Spleen (tissue), 11 donors: ENCODE data around the gene PPP3R2. TPM values are rescaled to one million over a fixed set of nuclear protein-coding genes. Genes with fewer than 3 reads are reported as not detected.

Experiments
- DNase-seq: peaks from one replicate; pipeline ENCODE4 v3.0.0-alpha.2; 2020
- H3K27ac ChIP-seq, 8 donors: fragments of 200-600 bp; sonication (generic) in 7 of 8; 1 replicate in 4 of 8; 2 replicates in 4 of 8; pipeline versions ENCODE4 v1.5.0 to v1.8.0; 2016 to 2021; ENCODE audit warnings: inconsistent platforms in 4 of 8, mild to moderate bottlenecking in 4 of 8, moderate library complexity in 1 of 8
- H3K27me3 ChIP-seq, 7 donors: fragments of 200-600 bp; sonication (generic) in 6 of 7; replicated peaks in 1 of 7; 1 replicate in 4 of 7; 2 replicates in 3 of 7; pipeline versions ENCODE4 v1.5.0 to v1.8.0; 2016 to 2021; ENCODE audit warnings: inconsistent platforms in 3 of 7, mild to moderate bottlenecking in 1 of 7
- H3K36me3 ChIP-seq, 6 donors: fragments of 200-600 bp; sonication (generic) in 5 of 6; 1 replicate in 4 of 6; 2 replicates in 2 of 6; pipeline versions ENCODE4 v1.5.0 to v1.8.0; 2016 to 2021; ENCODE audit warnings: inconsistent platforms in 2 of 6
- H3K4me1 ChIP-seq, 6 donors: fragments of 200-600 bp; sonication (generic) in 5 of 6; 1 replicate in 3 of 6; 2 replicates in 3 of 6; pipeline versions ENCODE4 v1.5.0 to v1.8.0; 2016 to 2021; ENCODE audit warnings: inconsistent platforms in 3 of 6
- H3K4me3 ChIP-seq, 8 donors: fragments of 200-600 bp; sonication (generic) in 7 of 8; 1 replicate in 4 of 8; 2 replicates in 4 of 8; pipeline versions ENCODE4 v1.5.0 to v1.8.0; 2016 to 2021; ENCODE audit warnings: inconsistent platforms in 4 of 8, mild to moderate bottlenecking in 4 of 8, moderate library complexity in 2 of 8
- H3K9me3 ChIP-seq, 8 donors: fragments of 200-600 bp; sonication (generic) in 7 of 8; 1 replicate in 4 of 8; 2 replicates in 4 of 8; pipeline versions ENCODE4 v1.5.0 to v1.8.0; 2016 to 2021; ENCODE audit warnings: inconsistent platforms in 4 of 8
- POLR2A ChIP-seq, 3 donors: fragments of 450-650 bp; IDR thresholded peaks; one replicate each; pipeline ENCODE4 v1.5.1; 2017; ENCODE audit warnings: antibody characterized with exemption in 3 of 3, mild to moderate bottlenecking in 1 of 3
- POLR2AphosphoS5 ChIP-seq, 3 donors: sonication (generic); formaldehyde crosslinking; IDR thresholded peaks; one replicate each; pipeline ENCODE4 v1.5.1; 2017; ENCODE audit warnings: antibody characterized with exemption in 3 of 3
- WGBS, 5 donors: extraction: QIAGEN DNeasy Blood & Tissue Kit in 3 of 5; methylation state at CpG; one replicate each; pipeline versions ENCODE4 v1.1.5 to v1.1.7; 2013 to 2018; 5-methylcytosine and 5-hydroxymethylcytosine counted together
- intact Hi-C: fragments of 100-400 bp; cut with DNase I; formaldehyde crosslinking; loops from one replicate; pipeline ENCODE4 v1.15.0; 2023; ENCODE audit warnings: low total_unique reads
- polyA plus RNA-seq, 3 donors: library from polyadenylated mRNA; stranded (reverse); fragments of 200-250 nt; gene quantifications; one replicate each; pipeline ENCODE4 v1.2.1, GENCODE V29; 2013
- total RNA-seq, 7 donors: library from RNA; depleted of rRNA in 3 of 7; stranded (reverse); fragments of >200 nt in 3 of 7; fragmentation: NEBNext Ultra II Directional in 4 of 7; extraction: Animal tissue kit (Norgen Biotek cat#: 25700) in 4 of 7; gene quantifications; one replicate each; pipeline versions ENCODE4 v1.1.0 to v1.2.1, GENCODE V29; 2016 to 2021
- TF ChIP-seq, protein P1 (sequence below), 11 experiments: fragments of 200-600 bp in 7 of 11; fragments of 450-650 bp in 4 of 11; sonication (generic) in 4 of 11; IDR thresholded peaks in 8 of 11; conservative IDR thresholded peaks in 3 of 11; 1 replicate in 7 of 11; 2 replicates in 4 of 11; pipeline versions ENCODE4 v1.4.0 to v1.8.0; 2016 to 2021; ENCODE audit warnings: antibody characterized with exemption in 11 of 11, inconsistent platforms in 4 of 11, mild to moderate bottlenecking in 1 of 11
- donor health status: healthy with polysubstance abuse.
- donor health status: DM: no; HTN: no; CAD: no; lungs with moderate emphysema.
- donor health status: DM: no; HTN: no; CAD: no.
- donor health status: Bipolar disorder and iron deficiency.
- donor health status: healthy.
- donor health status: DM: no; HTN: no; CAD: no.
- donor health status: DM: yes; HTN: yes; CAD: no.

PPP3R2 gene
- total and polyA plus RNA-seq, 10 donors: 0.10 to 0.11 TPM; not detected in 8

DNA sequence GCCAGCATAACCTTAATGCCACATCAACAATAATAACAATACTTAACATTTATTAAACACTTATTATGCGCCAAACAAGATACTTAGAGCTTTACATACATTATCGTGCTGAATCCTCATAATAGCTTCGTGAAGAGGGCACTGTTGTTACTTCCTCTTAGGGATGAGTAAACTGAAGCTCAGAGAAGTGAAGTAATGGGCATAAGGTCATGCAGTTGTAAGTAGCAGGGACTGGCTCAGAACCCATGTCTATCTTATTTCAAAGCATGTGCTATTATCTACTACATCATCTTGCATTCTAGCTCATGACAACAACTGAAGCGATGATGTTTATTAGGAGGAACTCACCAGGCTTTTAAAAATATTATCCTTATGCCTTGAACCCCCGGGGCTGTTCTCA lies 34.9 kb upstream of the PPP3R2 start:
- 69 to 78% (median 72%) methylated on average over 5 of the region's 5 CpGs for WGBS, 5 donors
- Histone ChIP-seq H3K4me1 (no peaks in the 10 kb centered on the region), H3K27me3 (no peaks in the 10 kb centered on the region), H3K9me3 (no peaks in the 10 kb centered on the region), H3K4me3 (no peak overlapping the region), H3K36me3 (no peaks in the 10 kb centered on the region), H3K27ac (no peak overlapping the region)
- DNase-seq: no peak
- TF ChIP-seq POLR2AphosphoS5 (IDR thresholded peaks at IDR 0.05) (no peak), POLR2A (IDR thresholded peaks at IDR 0.05) (no peak)
- TF ChIP-seq, protein P1, sequence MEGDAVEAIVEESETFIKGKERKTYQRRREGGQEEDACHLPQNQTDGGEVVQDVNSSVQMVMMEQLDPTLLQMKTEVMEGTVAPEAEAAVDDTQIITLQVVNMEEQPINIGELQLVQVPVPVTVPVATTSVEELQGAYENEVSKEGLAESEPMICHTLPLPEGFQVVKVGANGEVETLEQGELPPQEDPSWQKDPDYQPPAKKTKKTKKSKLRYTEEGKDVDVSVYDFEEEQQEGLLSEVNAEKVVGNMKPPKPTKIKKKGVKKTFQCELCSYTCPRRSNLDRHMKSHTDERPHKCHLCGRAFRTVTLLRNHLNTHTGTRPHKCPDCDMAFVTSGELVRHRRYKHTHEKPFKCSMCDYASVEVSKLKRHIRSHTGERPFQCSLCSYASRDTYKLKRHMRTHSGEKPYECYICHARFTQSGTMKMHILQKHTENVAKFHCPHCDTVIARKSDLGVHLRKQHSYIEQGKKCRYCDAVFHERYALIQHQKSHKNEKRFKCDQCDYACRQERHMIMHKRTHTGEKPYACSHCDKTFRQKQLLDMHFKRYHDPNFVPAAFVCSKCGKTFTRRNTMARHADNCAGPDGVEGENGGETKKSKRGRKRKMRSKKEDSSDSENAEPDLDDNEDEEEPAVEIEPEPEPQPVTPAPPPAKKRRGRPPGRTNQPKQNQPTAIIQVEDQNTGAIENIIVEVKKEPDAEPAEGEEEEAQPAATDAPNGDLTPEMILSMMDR (IDR thresholded peaks at IDR 0.05 in 8 of 11, conservative IDR thresholded peaks at IDR 0.05 in 3 of 11): no peak
- intact Hi-C loops: no loop called here

DNA sequence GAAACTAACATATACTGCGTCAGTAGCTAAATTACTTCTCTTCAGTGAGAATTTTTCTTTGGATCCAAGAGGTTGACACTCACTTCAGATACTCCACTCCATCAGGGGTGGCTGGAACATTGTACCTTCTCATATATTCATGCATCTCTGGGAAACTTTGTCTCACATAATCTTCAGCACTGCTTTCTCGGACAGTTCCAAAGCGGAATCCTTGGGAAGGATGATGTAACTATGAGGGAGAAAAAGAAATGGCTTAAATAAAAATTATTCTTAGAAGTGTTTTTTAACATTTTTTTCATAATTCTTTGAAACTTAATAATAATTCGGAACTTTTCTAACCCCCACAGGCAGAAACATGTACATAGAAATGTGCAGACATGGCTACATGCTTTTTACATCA lies 33.4 kb upstream of the PPP3R2 start:
- no peaks in the 10 kb centered on the region for H3K36me3 ChIP-seq
- DNase-seq: no peak
- 81 to 93% (median 83%) methylated on average over 4 of the region's 4 CpGs for WGBS, 5 donors
- H3K9me3 ChIP-seq: no peaks in the 10 kb centered on the region
- H3K27ac ChIP-seq: no peak overlapping the region
- intact Hi-C loops: no loop called here
- no peaks in the 10 kb centered on the region for H3K4me1 ChIP-seq
- no peaks in the 10 kb centered on the region for H3K27me3 ChIP-seq
- TF ChIP-seq POLR2A (IDR thresholded peaks at IDR 0.05) (no peak), POLR2AphosphoS5 (IDR thresholded peaks at IDR 0.05) (no peak)
- TF ChIP-seq, protein P1 (IDR thresholded peaks at IDR 0.05 in 8 of 11, conservative IDR thresholded peaks at IDR 0.05 in 3 of 11): no peak
- H3K4me3 ChIP-seq: no peak overlapping the region

DNA sequence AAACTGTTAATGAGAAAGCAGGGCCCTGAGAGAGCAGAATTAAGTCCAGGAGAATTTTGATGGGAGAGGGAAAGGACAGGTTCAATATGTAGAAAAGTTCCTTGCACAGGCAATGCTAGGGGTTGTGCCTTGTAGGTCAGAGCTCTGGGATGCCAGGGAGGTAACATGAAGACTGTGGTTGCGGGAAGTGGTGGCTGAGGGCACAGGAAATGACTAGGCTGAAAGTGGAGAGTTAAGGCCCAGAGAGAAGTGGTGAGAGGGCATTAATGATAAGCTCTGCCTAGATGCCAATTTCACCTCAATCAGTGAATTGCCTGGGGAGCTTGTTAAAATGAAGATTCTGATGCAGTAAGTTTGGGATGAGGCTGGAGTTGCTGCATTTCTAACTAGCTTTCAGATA lies 31.5 kb upstream of the PPP3R2 start:
- H3K4me3 ChIP-seq: no peak overlapping the region
- no peaks in the 10 kb centered on the region for H3K9me3 ChIP-seq
- WGBS, 5 donors: 13 to 42% (median 24%) methylated on average over 1 of the region's 1 CpG
- DNase-seq: no peak
- H3K27ac ChIP-seq: no peak overlapping the region
- intact Hi-C loops: no loop called here
- no peak for TF ChIP-seq POLR2A (IDR thresholded peaks at IDR 0.05)
- TF ChIP-seq, protein P1 (IDR thresholded peaks at IDR 0.05 in 8 of 11, conservative IDR thresholded peaks at IDR 0.05 in 3 of 11): no peak
- TF ChIP-seq POLR2AphosphoS5 (IDR thresholded peaks at IDR 0.05): no peak
- H3K27me3 ChIP-seq: no peaks in the 10 kb centered on the region
- no peaks in the 10 kb centered on the region for H3K4me1 ChIP-seq
- H3K36me3 ChIP-seq: no peaks in the 10 kb centered on the region

DNA sequence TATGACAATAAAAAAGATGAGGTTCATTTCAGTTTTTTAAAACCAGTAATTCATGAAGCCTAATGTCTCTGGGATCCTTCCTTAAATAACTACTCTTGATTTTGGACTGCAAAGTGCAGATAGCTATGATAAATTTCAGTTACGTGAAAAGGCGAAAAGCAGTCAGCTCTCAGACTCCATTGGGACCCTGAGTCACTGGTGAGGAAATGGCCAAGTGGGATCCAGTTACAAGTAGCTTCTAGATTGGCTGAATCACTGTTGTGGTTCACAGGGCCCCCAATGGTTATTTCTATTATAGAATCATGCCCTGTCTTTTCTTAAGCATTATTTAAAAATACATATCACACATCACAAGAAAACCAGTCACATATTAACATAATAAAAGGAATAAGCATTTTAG lies 31.1 kb upstream of the PPP3R2 start:
- Histone ChIP-seq H3K4me1 (no peaks in the 10 kb centered on the region), H3K9me3 (no peaks in the 10 kb centered on the region), H3K36me3 (no peaks in the 10 kb centered on the region), H3K27me3 (no peaks in the 10 kb centered on the region), H3K27ac (no peak overlapping the region), H3K4me3 (no peak overlapping the region)
- intact Hi-C loops: no loop called here
- 77 to 95% (median 89%) methylated on average over 2 of the region's 2 CpGs for WGBS, 5 donors
- TF ChIP-seq, protein P1 (IDR thresholded peaks at IDR 0.05 in 8 of 11, conservative IDR thresholded peaks at IDR 0.05 in 3 of 11): no peak
- no peak for TF ChIP-seq POLR2A (IDR thresholded peaks at IDR 0.05)
- no peak for TF ChIP-seq POLR2AphosphoS5 (IDR thresholded peaks at IDR 0.05)
- DNase-seq: no peak
